Activated naive CD8-positive, alpha-beta T cell treated with anti-CD3 and anti-CD28 coated beads, Interleukin-2, amount 50 U/mL, for 24 hours (primary cell): ENCODE results near the gene VCP.

Experiments
- ATAC-seq: fragments of 150-1000 bp; cut with Tn5 transposase; one replicate; pipeline ENCODE4 v1.10.0; 2021
- DNase-seq: peaks from one replicate; pipeline ENCODE4 v3.0.0; 2021
- H3K27ac Mint-ChIP-seq: one replicate; pipeline ENCODE4 v1.8.0; 2021; ENCODE audit warnings: mild to moderate bottlenecking, mixed read lengths
- H3K27me3 Mint-ChIP-seq: one replicate; pipeline ENCODE4 v1.8.0; 2021; ENCODE audit warnings: mixed read lengths
- H3K36me3 Mint-ChIP-seq: one replicate; pipeline ENCODE4 v1.8.0; 2021; ENCODE audit warnings: low read depth, mixed read lengths
- H3K4me1 Mint-ChIP-seq: one replicate; pipeline ENCODE4 v1.8.0; 2021; ENCODE audit warnings: mixed read lengths
- H3K4me3 Mint-ChIP-seq: one replicate; pipeline ENCODE4 v1.8.0; 2021; ENCODE audit warnings: mild to moderate bottlenecking, moderate library complexity, mixed read lengths
- H3K9me3 Mint-ChIP-seq: one replicate; pipeline ENCODE4 v1.8.0; 2021; ENCODE audit warnings: mixed read lengths

VCP gene

GRCh38 chr9:35107297-35108290 is 35.2 kb upstream of the VCP start:
- Mint-ChIP-seq H3K27ac (no peak overlapping the region), H3K9me3 (no peaks in the 10 kb centered on the region), H3K4me3 (no peak overlapping the region), H3K36me3 (peaks cover 3% of the 10 kb centered on the region), H3K27me3 (no peaks in the 10 kb centered on the region), H3K4me1 (peaks cover 37% of the 10 kb centered on the region)
- ATAC-seq (no peak), DNase-seq (no peak)

GRCh38 chr9:35106343-35106730 is 33.9 kb upstream of the VCP start:
- H3K4me1 Mint-ChIP-seq, result peaks cover 36% of the 10 kb centered on the region
- H3K27ac Mint-ChIP-seq, result no peak overlapping the region
- H3K9me3 Mint-ChIP-seq, result no peaks in the 10 kb centered on the region
- no peak overlapping the region for H3K4me3 Mint-ChIP-seq
- no peaks in the 10 kb centered on the region for H3K27me3 Mint-ChIP-seq
- peaks cover 10% of the 10 kb centered on the region for H3K36me3 Mint-ChIP-seq
- no peak for DNase-seq
- no peak for ATAC-seq

DNA sequence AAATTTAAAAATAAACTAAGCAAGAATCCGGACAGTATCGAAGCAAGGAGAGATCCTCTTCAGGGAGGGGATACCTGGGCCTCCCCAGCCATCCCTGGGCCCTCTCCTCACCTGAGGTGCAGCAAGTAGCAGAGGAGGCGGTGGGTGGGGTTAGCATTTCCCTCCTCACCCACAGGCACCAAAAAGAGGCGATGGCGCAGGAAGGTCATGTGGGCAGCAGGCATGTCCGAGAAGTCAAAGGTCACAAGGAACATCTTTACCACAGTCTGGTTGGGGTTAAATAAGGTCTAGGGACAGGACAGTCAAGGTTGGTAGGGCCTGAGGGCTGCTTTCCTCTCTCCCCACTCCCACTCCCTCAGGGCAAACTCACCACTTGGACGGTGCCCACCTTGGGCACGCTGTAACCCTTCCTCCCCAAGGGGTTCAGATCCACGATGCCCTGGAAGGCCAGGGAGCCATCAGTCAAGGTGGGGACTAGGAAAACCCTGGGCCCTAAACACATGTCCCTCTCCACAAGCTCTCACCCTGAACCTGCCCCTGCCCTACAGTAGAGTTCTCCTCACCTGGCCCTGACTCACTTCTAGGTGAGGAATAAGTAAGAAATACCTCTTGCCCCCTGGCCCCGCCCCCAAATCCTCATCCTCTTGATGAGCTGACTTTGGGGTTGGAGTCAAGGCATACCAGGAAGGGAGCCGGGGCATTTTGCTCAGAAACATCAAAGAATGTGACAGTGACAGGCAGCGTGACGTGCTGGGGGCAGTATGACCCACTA is 33.3 kb upstream of the VCP start:
- DNase-seq (no peak), ATAC-seq (no peak)
- H3K4me1 Mint-ChIP-seq, result peaks cover 36% of the 10 kb centered on the region
- no peaks in the 10 kb centered on the region for H3K9me3 Mint-ChIP-seq
- peaks cover 15% of the 10 kb centered on the region for H3K36me3 Mint-ChIP-seq
- no peaks in the 10 kb centered on the region for H3K27me3 Mint-ChIP-seq
- H3K4me3 Mint-ChIP-seq, result no peak overlapping the region
- no peak overlapping the region for H3K27ac Mint-ChIP-seq

DNA sequence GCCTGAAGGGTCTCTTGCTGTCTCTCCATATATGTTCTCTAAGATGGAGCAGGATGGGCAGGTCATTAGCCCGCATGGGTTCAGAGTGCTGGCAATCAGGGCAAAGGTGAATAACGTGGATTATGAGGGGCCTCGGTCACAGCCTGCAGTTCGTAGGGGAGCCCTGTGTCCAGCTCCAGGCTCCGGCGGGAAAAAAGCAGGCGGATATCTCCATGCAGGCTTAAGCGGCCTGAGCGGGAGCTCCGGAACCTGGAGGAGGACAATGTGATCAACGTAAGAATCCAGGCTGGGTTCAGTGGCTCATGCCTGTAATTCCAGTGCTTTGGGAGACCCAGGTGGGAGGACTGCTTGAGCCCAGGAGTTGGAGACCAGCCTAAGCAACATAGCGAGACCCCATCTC is 32.7 kb upstream of the VCP start:
- ATAC-seq (no peak), DNase-seq (no peak)
- no peaks in the 10 kb centered on the region for H3K9me3 Mint-ChIP-seq
- H3K4me1 Mint-ChIP-seq, result peaks cover 35% of the 10 kb centered on the region
- no peak overlapping the region for H3K4me3 Mint-ChIP-seq
- peaks cover 21% of the 10 kb centered on the region for H3K36me3 Mint-ChIP-seq
- H3K27me3 Mint-ChIP-seq, result no peaks in the 10 kb centered on the region
- no peak overlapping the region for H3K27ac Mint-ChIP-seq

GRCh38 chr9:35104586-35104985 is 32.2 kb upstream of the VCP start:
- Mint-ChIP-seq H3K27ac (peak overlapping the region; percentile 61), H3K4me3 (no peak overlapping the region), H3K4me1 (peaks cover 32% of the 10 kb centered on the region), H3K9me3 (no peaks in the 10 kb centered on the region), H3K27me3 (no peaks in the 10 kb centered on the region), H3K36me3 (peaks cover 27% of the 10 kb centered on the region)
- ATAC-seq (no peak), DNase-seq (no peak)

GRCh38 chr9:35103660-35104191 is 31.3 kb upstream of the VCP start:
- no peak for ATAC-seq
- Mint-ChIP-seq H3K4me1 (peaks cover 31% of the 10 kb centered on the region), H3K36me3 (peaks cover 31% of the 10 kb centered on the region)

GRCh38 chr9:35102769-35103659 is 30.6 kb upstream of the VCP start, which contains the start of gene STOML2:
Gene STOML2, minus strand, starts transcription at chr9:35103131. Its CDS starts 37 bp downstream, at chr9:35103094.
- H3K27ac Mint-ChIP-seq, result peak within 1 kb of the TSS; percentile 92
- DNase-seq (peak; percentile 89), ATAC-seq (peak; percentile 98)
- H3K9me3 Mint-ChIP-seq, result no peaks in the 10 kb centered on the region
- H3K27me3 Mint-ChIP-seq, result no peaks in the 10 kb centered on the region
- peaks cover 31% of the 10 kb centered on the region for H3K4me1 Mint-ChIP-seq
- H3K36me3 Mint-ChIP-seq, result peaks cover 32% of the 10 kb centered on the region
- H3K4me3 Mint-ChIP-seq, result peak within 1 kb of the TSS; percentile 98

More at GRCh38 chr9:35103660-35104191, 31.3 kb upstream of the VCP start:
- Mint-ChIP-seq H3K27ac (peak overlapping the region; percentile 92), H3K9me3 (no peaks in the 10 kb centered on the region), H3K27me3 (no peaks in the 10 kb centered on the region), H3K4me3 (peak overlapping the region; percentile 98)
- no peak for DNase-seq

DNA sequence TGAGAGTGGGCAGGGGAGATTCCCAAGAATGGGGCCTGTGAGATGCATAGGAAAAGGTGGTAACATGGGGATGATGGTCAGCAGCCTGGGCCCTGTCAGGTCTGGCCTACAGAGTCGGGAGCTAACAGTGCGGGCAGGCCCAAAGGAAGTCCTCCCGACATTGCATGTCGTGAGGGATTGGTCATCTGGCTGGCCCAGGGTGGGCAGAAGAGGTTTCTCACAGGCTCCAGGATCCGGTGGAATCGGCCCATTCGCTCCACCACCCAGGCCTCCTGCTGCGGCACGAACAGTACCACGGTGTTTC is 30.0 kb upstream of the VCP start:
- peak; percentile 13 for ATAC-seq
- Mint-ChIP-seq H3K9me3 (no peaks in the 10 kb centered on the region), H3K27me3 (no peaks in the 10 kb centered on the region), H3K4me1 (peaks cover 37% of the 10 kb centered on the region), H3K36me3 (peaks cover 34% of the 10 kb centered on the region), H3K27ac (peak overlapping the region; percentile 92), H3K4me3 (peak overlapping the region; percentile 98)
- peak; percentile 19 for DNase-seq

GRCh38 chr9:35097573-35097972 is 25.1 kb upstream of the VCP start:
- peaks cover 32% of the 10 kb centered on the region for H3K36me3 Mint-ChIP-seq

DNA sequence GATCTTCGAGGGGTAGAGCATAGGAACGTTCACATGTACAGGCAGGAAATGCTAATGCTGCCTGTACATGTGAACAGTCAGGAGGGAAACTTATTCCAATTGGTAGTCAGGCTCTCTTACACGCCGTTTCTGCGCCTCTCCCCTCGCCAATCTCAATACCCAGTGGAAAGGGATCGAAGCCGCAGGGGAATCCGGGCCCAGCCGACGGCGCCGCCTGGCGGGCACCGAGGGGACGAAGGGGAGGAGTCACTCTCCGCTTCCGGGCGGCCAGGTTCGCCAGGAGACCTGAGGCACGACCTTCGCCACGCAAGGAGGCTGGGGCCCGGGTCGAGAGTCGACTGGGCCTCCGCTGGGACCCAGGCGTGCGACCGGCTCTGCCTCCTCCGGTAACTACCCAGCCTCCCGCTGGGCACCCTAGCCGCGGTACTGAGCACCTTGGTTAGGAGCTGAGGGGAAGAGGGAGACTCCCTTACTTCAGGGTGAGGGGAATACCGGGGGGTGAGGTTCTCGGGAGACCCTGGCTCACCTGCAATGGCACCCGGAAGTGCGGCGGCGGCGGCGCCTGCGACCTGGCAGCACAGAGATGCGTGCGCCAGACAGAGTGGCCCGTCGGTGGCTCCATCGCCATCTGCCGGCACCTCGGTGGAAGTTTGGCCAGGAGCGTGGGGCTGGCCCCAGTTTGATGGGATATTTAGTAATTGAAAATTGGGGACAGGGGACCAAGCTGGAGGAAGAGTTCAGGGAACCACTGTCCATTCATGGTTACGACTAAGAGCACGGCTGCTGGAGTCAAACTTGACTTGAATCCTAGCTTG is 23.8 kb upstream of the VCP start, which contains the start of gene PIGO:
PIGO (minus strand) TSS at position 557 of the 815 bp plus-strand sequence. CDS start 1,026 bp downstream, outside the sequence.
- DNase-seq, result peak; percentile 92
- Mint-ChIP-seq H3K27ac (peak within 1 kb of the TSS; percentile 92), H3K36me3 (peaks cover 29% of the 10 kb centered on the region), H3K9me3 (no peaks in the 10 kb centered on the region), H3K4me3 (peak within 1 kb of the TSS; percentile 89), H3K4me1 (peaks cover 41% of the 10 kb centered on the region), H3K27me3 (no peaks in the 10 kb centered on the region)
- ATAC-seq, result peak; percentile 91

More at GRCh38 chr9:35097573-35097972, 25.1 kb upstream of the VCP start:
- Mint-ChIP-seq H3K27ac (no peak overlapping the region), H3K9me3 (no peaks in the 10 kb centered on the region), H3K4me1 (peaks cover 52% of the 10 kb centered on the region), H3K4me3 (peak overlapping the region; percentile 52), H3K27me3 (no peaks in the 10 kb centered on the region)
- DNase-seq, result no peak
- no peak for ATAC-seq

- Mint-ChIP-seq H3K4me3 (no peak overlapping the region), H3K36me3 (peaks cover 27% of the 10 kb centered on the region), H3K27me3 (no peaks in the 10 kb centered on the region), H3K27ac (no peak overlapping the region), H3K4me1 (peaks cover 18% of the 10 kb centered on the region), H3K9me3 (no peaks in the 10 kb centered on the region)
- DNase-seq (no peak), ATAC-seq (no peak)
These were observed 19.1 kb upstream of the VCP start for GRCh38 chr9:35091536-35091935.

GRCh38 chr9:35089434-35089833 is 17.0 kb upstream of the VCP start:
- no peak for DNase-seq
- no peaks in the 10 kb centered on the region for H3K27me3 Mint-ChIP-seq
- H3K9me3 Mint-ChIP-seq, result no peaks in the 10 kb centered on the region
- H3K36me3 Mint-ChIP-seq, result peaks cover 30% of the 10 kb centered on the region
- peaks cover 2% of the 10 kb centered on the region for H3K4me1 Mint-ChIP-seq
- H3K27ac Mint-ChIP-seq, result peak overlapping the region; percentile 47
- no peak overlapping the region for H3K4me3 Mint-ChIP-seq
- no peak for ATAC-seq

GRCh38 chr9:35085078-35085477 is 12.7 kb upstream of the VCP start:
- ATAC-seq (no peak), DNase-seq (no peak)
- Mint-ChIP-seq H3K27ac (peak overlapping the region; percentile 24), H3K36me3 (peaks cover 21% of the 10 kb centered on the region), H3K4me1 (peaks cover 5% of the 10 kb centered on the region), H3K27me3 (no peaks in the 10 kb centered on the region), H3K9me3 (no peaks in the 10 kb centered on the region), H3K4me3 (no peak overlapping the region)
